ENCODE measurements around the gene MST1.

DNA sequence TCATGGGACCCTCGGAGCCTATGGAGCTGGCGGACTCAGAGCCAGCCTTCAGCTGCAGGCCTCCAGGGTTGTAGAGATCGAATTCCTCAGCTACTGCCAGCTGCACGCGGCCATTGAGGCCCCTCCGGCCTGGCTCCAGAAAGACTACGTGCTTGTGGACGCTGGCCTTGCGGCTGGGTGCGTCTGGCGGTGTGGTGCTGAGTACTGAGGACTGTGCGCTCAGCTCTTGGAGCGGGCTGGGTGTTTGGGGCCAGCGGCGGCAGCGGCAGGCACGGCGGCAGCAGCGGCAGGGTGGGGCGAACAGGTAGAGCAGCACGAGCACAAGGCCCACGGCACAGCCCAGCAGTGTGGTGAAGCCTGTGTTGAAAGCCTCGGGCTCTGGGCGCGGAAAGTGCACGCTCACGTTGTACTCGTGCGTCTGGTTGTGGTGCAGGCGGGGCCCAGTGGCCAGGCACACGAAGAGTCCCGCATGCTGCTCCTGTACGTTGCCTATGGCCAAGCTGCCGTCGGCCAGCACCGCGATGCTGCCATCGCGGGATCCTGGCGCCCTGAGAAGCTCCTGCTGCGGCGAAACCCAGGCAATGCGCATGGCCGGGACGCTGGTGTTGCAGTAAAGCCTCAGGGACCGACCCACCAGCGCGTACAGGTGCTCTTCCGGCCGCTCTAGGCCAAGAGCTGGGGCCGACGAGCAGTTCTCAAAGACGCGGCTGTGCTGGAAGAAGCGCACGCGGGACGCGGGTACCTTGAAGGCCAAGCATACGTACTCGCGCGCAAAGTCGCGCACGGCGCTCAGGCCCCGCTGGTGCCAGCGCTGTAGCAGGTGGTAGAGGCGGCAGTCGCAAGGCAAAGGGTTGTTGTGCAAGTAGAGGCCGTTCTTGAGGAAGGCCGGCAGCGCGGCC lies 28.9 kb upstream of the MST1 start:
- TF ChIP-seq CTCF (conservative IDR thresholded peaks at IDR 0.05; ENCODE audit: low read depth, low read length) (no peak), MAFK (IDR thresholded peaks at IDR 0.05; ENCODE audit: low read depth, low read length) (no peak), POLR2A (IDR thresholded peaks at IDR 0.05; ENCODE audit: low read depth, low read length) (no peak), MXI1 (IDR thresholded peaks at IDR 0.05; ENCODE audit: borderline replicate concordance, low read depth, low read length) (no peak), CEBPB (IDR thresholded peaks at IDR 0.05; ENCODE audit: low read depth, low read length) (no peak), RAD21 (IDR thresholded peaks at IDR 0.05; ENCODE audit: low read length) (no peak), SMC3 (IDR thresholded peaks at IDR 0.05; ENCODE audit: low read depth, low read length) (no peak), RFX5 (IDR thresholded peaks at IDR 0.05; ENCODE audit: low read depth, low read length) (no peak), RCOR1 (IDR thresholded peaks at IDR 0.05; ENCODE audit: insufficient replicate concordance, low read length) (no peak), FOS (IDR thresholded peaks at IDR 0.05; ENCODE audit: low read depth, low read length) (no peak), BHLHE40 (IDR thresholded peaks at IDR 0.05; ENCODE audit: low read depth, low read length) (no peak)
- TF ChIP-seq, protein P1, sequence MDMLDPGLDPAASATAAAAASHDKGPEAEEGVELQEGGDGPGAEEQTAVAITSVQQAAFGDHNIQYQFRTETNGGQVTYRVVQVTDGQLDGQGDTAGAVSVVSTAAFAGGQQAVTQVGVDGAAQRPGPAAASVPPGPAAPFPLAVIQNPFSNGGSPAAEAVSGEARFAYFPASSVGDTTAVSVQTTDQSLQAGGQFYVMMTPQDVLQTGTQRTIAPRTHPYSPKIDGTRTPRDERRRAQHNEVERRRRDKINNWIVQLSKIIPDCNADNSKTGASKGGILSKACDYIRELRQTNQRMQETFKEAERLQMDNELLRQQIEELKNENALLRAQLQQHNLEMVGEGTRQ (IDR thresholded peaks at IDR 0.05; ENCODE audit: low read depth, low read length): no peak
- TF ChIP-seq, protein P2, sequence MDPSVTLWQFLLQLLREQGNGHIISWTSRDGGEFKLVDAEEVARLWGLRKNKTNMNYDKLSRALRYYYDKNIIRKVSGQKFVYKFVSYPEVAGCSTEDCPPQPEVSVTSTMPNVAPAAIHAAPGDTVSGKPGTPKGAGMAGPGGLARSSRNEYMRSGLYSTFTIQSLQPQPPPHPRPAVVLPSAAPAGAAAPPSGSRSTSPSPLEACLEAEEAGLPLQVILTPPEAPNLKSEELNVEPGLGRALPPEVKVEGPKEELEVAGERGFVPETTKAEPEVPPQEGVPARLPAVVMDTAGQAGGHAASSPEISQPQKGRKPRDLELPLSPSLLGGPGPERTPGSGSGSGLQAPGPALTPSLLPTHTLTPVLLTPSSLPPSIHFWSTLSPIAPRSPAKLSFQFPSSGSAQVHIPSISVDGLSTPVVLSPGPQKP (IDR thresholded peaks at IDR 0.05; ENCODE audit: borderline replicate concordance, low read depth, low read length): no peak
